ENCODE measurements around the gene GEMIN4.

The GEMIN4 gene

DNA sequence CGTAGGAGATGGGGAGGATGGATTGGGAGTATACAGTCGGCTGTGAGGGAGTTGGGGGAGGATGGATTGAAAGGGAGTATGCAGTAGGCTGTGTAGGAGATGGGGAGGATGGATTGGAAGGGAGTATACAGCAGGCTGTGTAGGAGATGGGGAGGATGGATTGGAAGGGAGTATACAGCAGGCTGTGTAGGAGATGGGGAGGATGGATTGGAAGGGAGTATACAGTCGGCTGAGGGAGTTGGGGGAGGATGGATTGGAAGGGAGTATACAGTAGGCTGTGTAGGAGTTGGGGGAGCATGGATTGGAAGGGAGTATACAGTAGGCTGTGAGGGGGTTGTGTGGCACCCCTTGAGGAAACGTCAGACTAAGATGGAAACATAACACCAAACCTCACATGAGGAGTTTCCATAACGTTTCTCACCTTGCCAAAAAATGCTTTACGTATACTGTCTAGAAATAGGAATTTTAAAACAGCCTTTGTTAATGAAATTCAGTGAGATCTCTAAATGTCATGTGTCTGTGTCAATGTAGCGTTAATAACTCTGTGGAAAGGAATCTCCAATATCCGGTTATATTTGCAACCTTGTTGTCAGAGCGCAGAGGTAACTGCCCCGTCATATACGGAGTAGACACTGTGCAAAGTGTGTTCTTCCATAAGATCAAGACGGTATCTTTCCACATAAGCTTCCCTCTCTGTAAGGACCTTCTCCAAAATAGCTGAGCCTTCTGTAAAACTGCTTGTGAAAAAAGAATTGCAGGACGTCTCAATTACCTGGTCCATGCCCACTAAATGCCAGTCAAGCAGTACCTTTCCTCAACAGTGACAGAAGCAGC lies 31.1 kb downstream of the GEMIN4 start:
- no peaks in the 10 kb centered on the region for H3K27me3 ChIP-seq (ENCODE audit: insufficient read depth, low read depth, severe bottlenecking)
- TF ChIP-seq, protein P1, sequence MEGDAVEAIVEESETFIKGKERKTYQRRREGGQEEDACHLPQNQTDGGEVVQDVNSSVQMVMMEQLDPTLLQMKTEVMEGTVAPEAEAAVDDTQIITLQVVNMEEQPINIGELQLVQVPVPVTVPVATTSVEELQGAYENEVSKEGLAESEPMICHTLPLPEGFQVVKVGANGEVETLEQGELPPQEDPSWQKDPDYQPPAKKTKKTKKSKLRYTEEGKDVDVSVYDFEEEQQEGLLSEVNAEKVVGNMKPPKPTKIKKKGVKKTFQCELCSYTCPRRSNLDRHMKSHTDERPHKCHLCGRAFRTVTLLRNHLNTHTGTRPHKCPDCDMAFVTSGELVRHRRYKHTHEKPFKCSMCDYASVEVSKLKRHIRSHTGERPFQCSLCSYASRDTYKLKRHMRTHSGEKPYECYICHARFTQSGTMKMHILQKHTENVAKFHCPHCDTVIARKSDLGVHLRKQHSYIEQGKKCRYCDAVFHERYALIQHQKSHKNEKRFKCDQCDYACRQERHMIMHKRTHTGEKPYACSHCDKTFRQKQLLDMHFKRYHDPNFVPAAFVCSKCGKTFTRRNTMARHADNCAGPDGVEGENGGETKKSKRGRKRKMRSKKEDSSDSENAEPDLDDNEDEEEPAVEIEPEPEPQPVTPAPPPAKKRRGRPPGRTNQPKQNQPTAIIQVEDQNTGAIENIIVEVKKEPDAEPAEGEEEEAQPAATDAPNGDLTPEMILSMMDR (IDR thresholded peaks at IDR 0.05; ENCODE audit: low read depth, low read length) = no peak
- no peaks in the 10 kb centered on the region for H3K36me3 ChIP-seq
- H3K27ac ChIP-seq = no peak overlapping the region
- H3K9me3 ChIP-seq (ENCODE audit: severe bottlenecking) = no peaks in the 10 kb centered on the region
- no peak overlapping the region for H3K4me3 ChIP-seq (ENCODE audit: low read depth, low read length)
- no peak for DNase-seq

- Histone ChIP-seq H3K9me3 (ENCODE audit: severe bottlenecking) (no peaks in the 10 kb centered on the region), H3K27ac (no peak overlapping the region), H3K36me3 (no peaks in the 10 kb centered on the region; the same call in 1 of the 2 replicates), H3K27me3 (ENCODE audit: insufficient read depth, low read depth, severe bottlenecking) (no peaks in the 10 kb centered on the region), H3K4me3 (ENCODE audit: low read depth, low read length) (no peak overlapping the region)
- TF ChIP-seq, protein P1 (IDR thresholded peaks at IDR 0.05; ENCODE audit: low read depth, low read length) = no peak
- no peak for DNase-seq
These were observed 34.0 kb downstream of the GEMIN4 start for GRCh38 chr17:718075-718474.

DNA sequence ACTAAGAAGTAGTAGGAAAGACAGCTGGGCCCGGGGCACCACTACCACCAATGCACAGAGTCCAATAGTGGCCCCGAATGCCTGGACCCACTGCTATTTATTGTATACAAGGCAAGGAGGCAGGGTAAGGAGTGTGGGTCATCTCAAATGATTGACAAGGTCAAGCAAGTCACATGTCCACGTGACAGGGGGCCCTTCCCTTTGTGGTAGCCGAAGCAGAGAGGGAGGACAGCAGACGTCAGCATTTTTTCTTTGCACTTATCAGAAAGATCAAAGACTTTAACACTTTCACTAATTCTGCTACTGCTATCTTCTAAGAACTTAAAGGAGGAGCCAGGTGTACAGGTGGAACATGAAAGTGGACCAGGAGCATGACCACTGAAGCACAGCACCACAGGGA lies 43.9 kb downstream of the GEMIN4 start:
- no peak overlapping the region for H3K4me3 ChIP-seq (ENCODE audit: low read depth, low read length)
- TF ChIP-seq, protein P1 (IDR thresholded peaks at IDR 0.05; ENCODE audit: low read depth, low read length) = no peak
- H3K27me3 ChIP-seq (ENCODE audit: insufficient read depth, low read depth, severe bottlenecking) = no peaks in the 10 kb centered on the region
- DNase-seq = no peak
- H3K36me3 ChIP-seq = peaks cover 29% of the 10 kb centered on the region
- H3K9me3 ChIP-seq (ENCODE audit: severe bottlenecking) = no peaks in the 10 kb centered on the region
- H3K27ac ChIP-seq = no peak overlapping the region

- Histone ChIP-seq H3K27me3 (ENCODE audit: insufficient read depth, low read depth, severe bottlenecking) (no peaks in the 10 kb centered on the region), H3K9me3 (ENCODE audit: severe bottlenecking) (no peaks in the 10 kb centered on the region), H3K4me3 (ENCODE audit: low read depth, low read length) (no peak overlapping the region), H3K27ac (no peak overlapping the region), H3K36me3 (peaks cover 29% of the 10 kb centered on the region)
- TF ChIP-seq, protein P1 (IDR thresholded peaks at IDR 0.05; ENCODE audit: low read depth, low read length) = no peak
- DNase-seq = no peak
These were observed 46.2 kb downstream of the GEMIN4 start for GRCh38 chr17:705863-706262.

DNA sequence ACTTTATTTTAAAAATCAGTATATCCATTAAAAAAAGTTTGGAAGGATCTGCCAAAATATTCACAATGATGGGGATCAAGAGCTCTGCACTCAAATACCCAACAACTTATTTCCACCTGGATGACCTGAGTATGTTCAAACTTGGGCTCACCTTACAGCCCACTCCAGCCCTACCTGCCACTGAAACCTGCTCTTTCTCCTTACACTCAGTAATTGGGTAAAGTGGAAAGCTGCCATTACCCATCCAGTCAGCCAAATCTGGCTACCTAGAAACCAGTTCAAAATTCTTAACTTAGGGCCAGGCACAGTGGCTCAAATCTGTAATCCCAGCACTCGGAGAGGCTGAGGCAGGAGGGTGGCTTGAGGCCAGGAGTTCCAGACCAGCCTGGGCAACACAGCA lies 47.1 kb downstream of the GEMIN4 start:
- H3K36me3 ChIP-seq = peaks cover 25% of the 10 kb centered on the region
- H3K27me3 ChIP-seq (ENCODE audit: insufficient read depth, low read depth, severe bottlenecking) = no peaks in the 10 kb centered on the region
- H3K27ac ChIP-seq = no peak overlapping the region
- no peaks in the 10 kb centered on the region for H3K9me3 ChIP-seq (ENCODE audit: severe bottlenecking)
- H3K4me3 ChIP-seq (ENCODE audit: low read depth, low read length) = no peak overlapping the region
- DNase-seq = no peak
- TF ChIP-seq, protein P1 (IDR thresholded peaks at IDR 0.05; ENCODE audit: low read depth, low read length) = no peak

All from WERI-Rb-1 (cell line).